Measurements from ENCODE around the gene SMYD1.

SMYD1 gene

DNA sequence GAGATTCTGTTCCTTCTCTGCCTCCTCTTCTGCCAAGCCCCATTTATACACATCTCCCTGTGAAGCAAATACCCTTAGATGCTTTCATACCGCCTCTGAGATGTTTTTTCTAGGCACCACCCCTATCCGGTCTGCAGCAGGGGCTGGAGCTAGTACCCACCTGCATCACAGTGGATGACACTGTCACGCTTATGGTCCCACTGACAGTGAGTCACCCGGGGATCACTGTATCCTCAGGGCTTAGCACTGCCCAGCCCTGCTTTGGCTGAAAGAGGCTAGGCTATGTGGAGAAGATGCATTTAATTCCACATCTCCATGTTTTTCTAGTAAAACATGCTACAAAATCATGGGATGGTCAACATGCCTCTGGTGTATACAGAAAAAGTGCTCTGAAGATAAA is 50.3 kb downstream of the SMYD1 start:
- no CpG with 5 or more reads among the region's 4 CpGs for WGBS (ENCODE audit: insufficient coverage, insufficient read length)
- no peaks in the 10 kb centered on the region for H3K27me3 ChIP-seq (ENCODE audit: control insufficient read depth, insufficient read depth, low read length)
- no peaks in the 10 kb centered on the region for H3K4me1 ChIP-seq (ENCODE audit: control insufficient read depth, insufficient read depth, low read length)
- no peak for DNase-seq (ENCODE audit: low read depth, low spot score)
- no peak overlapping the region for H3K4me3 ChIP-seq (ENCODE audit: low read length)
- H3K9me3 ChIP-seq (ENCODE audit: control insufficient read depth, insufficient read depth, low read length) = no peaks in the 10 kb centered on the region
- no peaks in the 10 kb centered on the region for H3K36me3 ChIP-seq (ENCODE audit: control insufficient read depth, insufficient read depth, low read length)
- no peak overlapping the region for H3K27ac ChIP-seq (ENCODE audit: low read length)

DNA sequence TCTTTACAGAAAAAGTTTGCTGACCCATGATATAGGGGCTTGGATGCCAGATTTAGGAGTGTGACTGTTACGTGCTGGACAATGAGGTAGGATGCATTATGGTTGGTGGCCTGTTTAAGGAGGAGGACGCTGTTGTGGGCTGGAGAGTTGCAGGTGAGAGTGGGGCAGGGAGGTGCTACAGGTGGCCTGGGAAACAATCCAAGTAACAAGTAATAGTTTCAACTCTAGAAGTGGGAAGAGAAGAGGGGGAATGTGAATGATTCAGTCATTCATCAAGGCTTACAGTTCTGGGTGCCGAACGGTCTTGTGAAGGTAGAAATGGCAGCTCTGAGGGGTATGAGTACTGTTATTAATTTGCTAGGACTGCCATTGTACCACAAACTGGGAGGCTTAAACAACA is 54.1 kb downstream of the SMYD1 start:
- H3K4me1 ChIP-seq (ENCODE audit: control insufficient read depth, insufficient read depth, low read length) = no peaks in the 10 kb centered on the region; the same call in 1 of the 2 replicates
- H3K36me3 ChIP-seq (ENCODE audit: control insufficient read depth, insufficient read depth, low read length) = no peaks in the 10 kb centered on the region
- no peaks in the 10 kb centered on the region for H3K27me3 ChIP-seq (ENCODE audit: control insufficient read depth, insufficient read depth, low read length)
- no peaks in the 10 kb centered on the region for H3K9me3 ChIP-seq (ENCODE audit: control insufficient read depth, insufficient read depth, low read length)
- DNase-seq (ENCODE audit: low read depth, low spot score) = no peak
- H3K4me3 ChIP-seq (ENCODE audit: low read length) = no peak overlapping the region
- no CpG with 5 or more reads among the region's 4 CpGs for WGBS (ENCODE audit: insufficient coverage, insufficient read length)
- no peak overlapping the region for H3K27ac ChIP-seq (ENCODE audit: low read length)

DNA sequence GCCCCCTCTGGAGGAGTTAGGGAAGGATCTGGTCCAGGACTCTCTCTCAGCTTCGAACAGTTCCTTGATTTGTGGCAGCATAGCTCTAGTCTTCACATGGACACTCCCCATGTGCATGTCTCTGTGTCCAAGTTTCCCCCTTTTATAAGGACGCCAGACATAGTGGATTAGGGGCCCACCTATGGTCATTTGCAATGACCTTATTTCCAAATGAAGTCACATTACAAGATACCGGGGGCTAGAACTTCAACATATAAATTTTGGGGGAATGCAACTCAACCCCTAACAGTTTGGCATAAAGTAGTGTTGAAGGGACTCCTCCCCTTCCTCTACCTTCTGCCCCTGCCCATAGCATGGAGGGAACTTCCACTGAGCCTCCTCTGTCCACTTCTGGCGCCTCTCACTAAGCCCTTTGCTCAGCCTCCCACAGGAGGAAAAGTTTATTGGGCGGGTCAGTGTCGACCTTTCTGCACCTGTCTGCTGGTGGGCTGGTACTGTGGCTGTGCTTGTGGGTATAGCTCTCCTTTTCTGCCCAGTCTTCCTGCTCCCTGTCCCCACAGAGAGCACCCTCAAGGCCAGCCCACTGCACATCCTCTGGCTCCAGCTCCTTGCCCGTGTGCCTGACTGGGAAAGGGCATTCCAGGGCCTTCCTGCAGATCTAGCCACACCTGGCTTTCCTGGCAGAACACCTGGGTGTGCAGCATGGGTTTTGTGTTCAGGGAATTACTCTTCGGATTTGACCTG is 54.7 kb downstream of the SMYD1 start:
- H3K36me3 ChIP-seq (ENCODE audit: control insufficient read depth, insufficient read depth, low read length) = no peaks in the 10 kb centered on the region
- no peak overlapping the region for H3K4me3 ChIP-seq (ENCODE audit: low read length)
- H3K27ac ChIP-seq (ENCODE audit: low read length) = no peak overlapping the region
- WGBS (ENCODE audit: insufficient coverage, insufficient read length) = no CpG with 5 or more reads among the region's 8 CpGs
- H3K9me3 ChIP-seq (ENCODE audit: control insufficient read depth, insufficient read depth, low read length) = no peaks in the 10 kb centered on the region
- no peaks in the 10 kb centered on the region for H3K27me3 ChIP-seq (ENCODE audit: control insufficient read depth, insufficient read depth, low read length)
- DNase-seq (ENCODE audit: low read depth, low spot score) = no peak
- no peaks in the 10 kb centered on the region; the same call in 1 of the 2 replicates for H3K4me1 ChIP-seq (ENCODE audit: control insufficient read depth, insufficient read depth, low read length)

DNA sequence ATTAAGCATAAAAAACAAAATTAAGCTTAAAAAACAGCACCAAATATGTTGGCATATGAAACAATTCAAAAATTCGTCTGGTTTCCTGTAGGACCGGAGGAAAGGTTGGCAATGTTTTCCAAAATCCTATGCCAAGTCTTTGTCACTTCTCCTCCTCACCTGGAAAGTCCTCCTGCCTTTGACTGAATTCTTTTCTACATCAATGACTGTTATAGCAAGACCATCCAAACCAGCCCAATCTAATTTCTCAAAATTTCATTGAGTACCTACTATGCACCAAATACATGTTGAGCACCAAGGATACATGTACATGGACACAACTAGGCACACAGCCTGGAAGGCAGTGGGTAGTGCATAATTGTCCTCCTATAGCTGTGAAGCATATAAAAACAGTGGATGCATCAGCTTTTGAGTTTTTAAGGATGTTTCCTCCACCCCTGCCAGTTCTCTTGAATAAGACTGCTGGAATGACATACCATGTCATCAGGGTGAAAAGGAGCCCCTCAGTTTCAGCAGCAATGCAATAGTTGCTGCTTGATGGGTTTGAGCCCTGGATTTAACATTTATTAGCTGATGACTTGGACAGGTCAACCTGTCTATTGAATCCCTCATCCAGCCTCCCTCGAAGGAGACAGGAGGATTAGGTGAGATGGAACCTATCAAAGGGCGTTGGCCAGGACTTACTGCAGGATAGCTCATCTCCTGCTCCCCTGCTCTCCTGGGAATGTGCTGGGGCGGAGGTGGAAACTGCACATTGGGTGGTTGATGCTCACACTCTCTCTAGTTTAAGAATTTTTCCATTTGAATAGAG is 55.7 kb downstream of the SMYD1 start:
- no CpG with 5 or more reads among the region's 5 CpGs for WGBS (ENCODE audit: insufficient coverage, insufficient read length)
- H3K4me1 ChIP-seq (ENCODE audit: control insufficient read depth, insufficient read depth, low read length) = no peaks in the 10 kb centered on the region; the same call in 1 of the 2 replicates
- DNase-seq (ENCODE audit: low read depth, low spot score) = no peak
- H3K4me3 ChIP-seq (ENCODE audit: low read length) = no peak overlapping the region
- no peak overlapping the region for H3K27ac ChIP-seq (ENCODE audit: low read length)
- no peaks in the 10 kb centered on the region for H3K36me3 ChIP-seq (ENCODE audit: control insufficient read depth, insufficient read depth, low read length)
- H3K9me3 ChIP-seq (ENCODE audit: control insufficient read depth, insufficient read depth, low read length) = no peaks in the 10 kb centered on the region
- no peaks in the 10 kb centered on the region for H3K27me3 ChIP-seq (ENCODE audit: control insufficient read depth, insufficient read depth, low read length)

DNA sequence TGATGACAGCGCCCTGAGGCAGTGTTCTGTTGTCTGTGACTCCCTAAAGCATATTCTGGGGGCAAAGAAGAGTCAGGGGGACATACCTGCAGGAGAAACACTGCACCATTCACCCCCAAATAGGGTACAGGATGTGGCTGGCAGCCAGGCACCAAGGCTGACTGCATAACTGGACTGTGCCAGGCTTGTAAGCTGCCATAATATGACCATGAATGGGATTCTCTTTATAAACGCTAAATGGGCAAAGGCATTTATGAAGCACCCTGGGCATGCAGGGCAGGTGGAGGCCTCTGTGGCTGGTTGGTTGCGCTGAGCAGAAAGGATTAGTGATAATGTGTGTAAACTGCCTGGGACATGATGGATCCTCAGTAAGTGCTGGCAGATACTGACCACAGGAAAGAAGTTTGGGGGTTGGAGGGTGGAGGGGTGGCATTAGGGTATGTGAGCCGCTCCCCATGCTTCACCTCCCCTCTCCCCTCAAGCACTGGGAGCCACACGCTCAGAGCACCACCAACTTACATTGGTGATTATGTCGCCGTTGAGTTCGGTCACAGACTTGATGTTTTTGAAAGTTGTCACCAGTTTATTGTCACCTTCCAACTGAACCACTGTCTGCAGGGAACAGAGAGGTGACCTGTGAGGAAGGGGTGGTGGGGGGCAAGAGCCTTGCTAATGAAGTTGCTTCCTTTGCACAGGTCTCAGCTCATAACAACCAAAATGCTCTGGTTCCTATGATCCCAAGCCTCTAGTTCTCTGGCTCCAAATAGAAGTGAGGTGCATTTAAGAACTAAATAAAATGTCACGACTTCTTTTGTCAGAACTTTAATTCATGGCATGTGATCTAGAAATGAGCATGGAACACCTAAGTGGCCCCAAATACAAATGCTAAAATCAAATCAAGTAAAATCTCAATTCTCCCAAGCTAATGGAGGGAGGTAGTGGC is 56.6 kb downstream of the SMYD1 start:
- Histone ChIP-seq H3K36me3 (ENCODE audit: control insufficient read depth, insufficient read depth, low read length) (no peaks in the 10 kb centered on the region), H3K4me3 (ENCODE audit: low read length) (no peak overlapping the region), H3K27me3 (ENCODE audit: control insufficient read depth, insufficient read depth, low read length) (no peaks in the 10 kb centered on the region), H3K9me3 (ENCODE audit: control insufficient read depth, insufficient read depth, low read length) (no peaks in the 10 kb centered on the region), H3K27ac (ENCODE audit: low read length) (no peak overlapping the region), H3K4me1 (ENCODE audit: control insufficient read depth, insufficient read depth, low read length) (no peaks in the 10 kb centered on the region; the same call in 1 of the 2 replicates)
- WGBS (ENCODE audit: insufficient coverage, insufficient read length) = no CpG with 5 or more reads among the region's 9 CpGs
- DNase-seq (ENCODE audit: low read depth, low spot score) = no peak

DNA sequence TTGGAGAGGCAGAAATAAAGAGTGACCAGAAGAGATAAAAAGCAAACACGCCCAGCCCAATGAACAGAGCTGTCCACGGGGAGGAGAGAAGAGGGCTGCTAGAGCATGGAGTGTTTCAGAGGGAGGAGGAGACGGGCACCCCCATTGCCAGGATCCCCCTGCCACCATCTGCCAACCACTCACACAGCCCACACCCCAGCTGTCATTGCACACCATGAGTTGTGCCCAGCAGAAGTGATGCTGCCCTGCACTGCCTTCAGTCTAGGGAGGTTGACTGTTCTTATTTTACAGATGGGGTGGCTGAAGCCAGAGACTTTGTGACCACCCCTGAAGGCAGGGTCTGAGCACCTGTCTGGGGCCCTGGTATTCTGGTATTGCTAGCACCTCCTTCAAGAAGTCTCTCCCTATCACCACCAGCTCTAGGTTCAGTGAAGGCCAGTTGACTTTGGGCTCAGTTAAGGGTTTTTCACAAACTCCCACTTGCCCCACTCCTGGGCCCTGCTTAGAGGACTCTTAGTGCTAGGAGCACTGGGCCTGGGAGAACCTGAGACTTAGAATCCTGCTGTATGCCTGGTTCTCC is 57.8 kb downstream of the SMYD1 start:
- WGBS (ENCODE audit: insufficient coverage, insufficient read length) = no CpG with 5 or more reads among the region's 3 CpGs
- DNase-seq (ENCODE audit: low read depth, low spot score) = no peak
- no peaks in the 10 kb centered on the region; the same call in 1 of the 2 replicates for H3K4me1 ChIP-seq (ENCODE audit: control insufficient read depth, insufficient read depth, low read length)
- no peaks in the 10 kb centered on the region for H3K36me3 ChIP-seq (ENCODE audit: control insufficient read depth, insufficient read depth, low read length)
- H3K27ac ChIP-seq (ENCODE audit: low read length) = no peak overlapping the region
- H3K4me3 ChIP-seq (ENCODE audit: low read length) = no peak overlapping the region
- H3K27me3 ChIP-seq (ENCODE audit: control insufficient read depth, insufficient read depth, low read length) = no peaks in the 10 kb centered on the region
- H3K9me3 ChIP-seq (ENCODE audit: control insufficient read depth, insufficient read depth, low read length) = no peaks in the 10 kb centered on the region

DNA sequence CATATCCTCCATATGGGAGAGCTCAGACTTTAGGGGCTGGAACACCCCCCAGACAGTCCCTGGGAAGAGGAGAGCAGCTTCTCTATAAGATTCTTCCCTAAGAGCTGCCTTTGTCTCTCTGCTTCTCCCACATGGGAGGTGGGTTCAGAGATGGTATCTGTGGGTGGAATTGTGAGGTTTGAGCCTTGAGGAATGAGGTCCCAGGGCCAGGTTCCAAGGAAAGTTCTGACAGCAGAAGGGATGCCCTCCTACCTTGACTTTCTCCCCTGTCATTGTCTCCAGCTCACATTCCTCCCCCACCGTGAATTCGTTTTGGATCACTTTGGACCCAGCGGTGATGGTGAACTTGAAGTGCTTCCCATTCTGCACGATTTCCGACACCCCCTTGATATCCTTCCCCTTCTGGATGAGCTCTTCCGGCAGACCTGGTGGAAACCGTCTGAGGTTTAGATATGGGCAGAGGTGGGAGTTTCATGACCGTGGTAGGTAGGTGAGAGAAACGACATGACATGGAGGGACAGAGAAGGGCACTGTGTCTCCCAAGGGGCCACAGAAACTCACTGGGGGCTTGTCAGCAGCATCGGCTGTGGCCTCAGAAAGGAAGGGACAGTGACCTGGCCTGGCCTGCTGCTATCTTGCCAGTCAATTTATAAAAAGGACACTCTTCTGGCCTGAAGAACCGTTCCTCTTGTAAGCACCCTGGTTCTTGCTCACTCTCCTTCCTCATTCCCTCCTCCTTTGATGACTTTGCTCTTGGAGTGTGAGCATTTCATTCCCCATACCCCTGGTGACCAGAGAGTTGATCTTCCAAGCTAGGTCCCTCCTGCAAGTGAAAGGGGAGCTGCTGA is 58.5 kb downstream of the SMYD1 start:
- Histone ChIP-seq H3K27ac (ENCODE audit: low read length) (no peak overlapping the region), H3K9me3 (ENCODE audit: control insufficient read depth, insufficient read depth, low read length) (no peaks in the 10 kb centered on the region), H3K27me3 (ENCODE audit: control insufficient read depth, insufficient read depth, low read length) (no peaks in the 10 kb centered on the region), H3K36me3 (ENCODE audit: control insufficient read depth, insufficient read depth, low read length) (no peaks in the 10 kb centered on the region), H3K4me1 (ENCODE audit: control insufficient read depth, insufficient read depth, low read length) (no peaks in the 10 kb centered on the region; the same call in 1 of the 2 replicates), H3K4me3 (ENCODE audit: low read length) (no peak overlapping the region)
- DNase-seq (ENCODE audit: low read depth, low spot score) = no peak
- no CpG with 5 or more reads among the region's 11 CpGs for WGBS (ENCODE audit: insufficient coverage, insufficient read length)

DNA sequence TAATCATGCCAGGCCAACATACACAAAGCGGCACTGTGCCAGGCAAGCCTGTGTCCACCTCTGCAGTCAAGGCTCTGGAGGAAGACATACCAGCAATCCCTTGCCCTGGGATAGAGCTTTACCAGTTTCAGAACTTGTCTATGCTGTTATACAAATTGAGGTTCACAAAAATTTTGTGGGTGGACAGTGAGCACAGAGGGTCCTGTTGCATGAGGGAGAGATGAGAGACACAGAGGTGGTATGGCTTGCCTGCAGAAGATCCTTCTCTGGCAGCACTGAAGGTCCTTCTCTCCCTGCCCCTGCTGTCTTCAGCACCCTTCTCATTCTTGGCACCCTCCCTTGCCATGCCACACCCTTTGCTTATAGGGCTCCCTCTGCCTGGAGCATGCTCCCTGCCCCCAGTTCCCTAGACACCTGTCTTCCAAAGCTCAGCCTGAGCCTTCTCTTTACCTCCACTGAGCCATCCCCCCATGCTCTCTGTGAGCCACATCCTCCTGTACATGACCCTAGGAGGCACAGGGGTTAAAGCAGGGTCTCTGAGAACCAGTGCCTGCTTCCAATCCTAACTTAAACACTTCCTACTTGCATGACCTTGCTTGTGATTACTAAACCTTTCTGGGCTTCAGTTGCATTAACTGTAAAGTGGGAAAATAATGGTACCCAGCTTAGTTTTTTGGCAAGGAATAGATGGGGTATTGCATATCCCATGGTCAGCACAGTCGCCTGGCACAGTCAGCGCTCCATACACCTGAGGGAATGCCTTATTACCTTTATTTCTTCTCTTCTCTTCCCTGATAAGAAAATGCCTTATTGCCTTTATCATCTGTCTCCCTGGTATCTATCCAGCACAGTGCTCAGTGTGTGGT is 59.4 kb downstream of the SMYD1 start:
- Histone ChIP-seq H3K27me3 (ENCODE audit: control insufficient read depth, insufficient read depth, low read length) (no peaks in the 10 kb centered on the region), H3K27ac (ENCODE audit: low read length) (no peak overlapping the region), H3K36me3 (ENCODE audit: control insufficient read depth, insufficient read depth, low read length) (no peaks in the 10 kb centered on the region), H3K9me3 (ENCODE audit: control insufficient read depth, insufficient read depth, low read length) (no peaks in the 10 kb centered on the region), H3K4me1 (ENCODE audit: control insufficient read depth, insufficient read depth, low read length) (no peaks in the 10 kb centered on the region; the same call in 1 of the 2 replicates), H3K4me3 (ENCODE audit: low read length) (no peak overlapping the region)
- DNase-seq (ENCODE audit: low read depth, low spot score) = no peak
- WGBS (ENCODE audit: insufficient coverage, insufficient read length) = no CpG with 5 or more reads among the region's 3 CpGs

DNA sequence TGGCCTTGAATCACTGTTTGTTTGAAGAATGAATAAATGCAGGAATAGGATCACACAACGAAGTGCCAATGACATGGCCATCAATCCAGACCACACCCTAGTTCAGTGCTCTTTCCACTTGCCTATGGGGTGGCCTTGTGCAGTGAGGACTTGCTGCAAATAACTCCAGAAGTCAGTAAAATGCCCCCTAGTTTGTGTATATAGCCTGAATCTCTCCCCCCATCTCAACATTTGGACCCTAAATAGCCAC is 59.9 kb downstream of the SMYD1 start:
- Histone ChIP-seq H3K27me3 (ENCODE audit: control insufficient read depth, insufficient read depth, low read length) (no peaks in the 10 kb centered on the region), H3K9me3 (ENCODE audit: control insufficient read depth, insufficient read depth, low read length) (no peaks in the 10 kb centered on the region), H3K36me3 (ENCODE audit: control insufficient read depth, insufficient read depth, low read length) (no peaks in the 10 kb centered on the region), H3K4me3 (ENCODE audit: low read length) (no peak overlapping the region), H3K27ac (ENCODE audit: low read length) (no peak overlapping the region), H3K4me1 (ENCODE audit: control insufficient read depth, insufficient read depth, low read length) (no peaks in the 10 kb centered on the region; the same call in 1 of the 2 replicates)
- WGBS (ENCODE audit: insufficient coverage, insufficient read length) = no CpG with 5 or more reads among the region's 1 CpG
- DNase-seq (ENCODE audit: low read depth, low spot score) = no peak
